C4-2B (cell line): ENCODE results near the gene PRKAR2A.

Experiments
- ZFX ChIP-seq: fragments of 450-650 bp; IDR thresholded peaks from 2 replicates; pipeline ENCODE4 v1.6.1; 2017
- TF ChIP-seq, protein P1 (sequence below): fragments of 450-650 bp; conservative IDR thresholded peaks from 2 replicates; pipeline ENCODE4 v1.5.1; 2017; ENCODE audit warnings: mild to moderate bottlenecking

DNA sequence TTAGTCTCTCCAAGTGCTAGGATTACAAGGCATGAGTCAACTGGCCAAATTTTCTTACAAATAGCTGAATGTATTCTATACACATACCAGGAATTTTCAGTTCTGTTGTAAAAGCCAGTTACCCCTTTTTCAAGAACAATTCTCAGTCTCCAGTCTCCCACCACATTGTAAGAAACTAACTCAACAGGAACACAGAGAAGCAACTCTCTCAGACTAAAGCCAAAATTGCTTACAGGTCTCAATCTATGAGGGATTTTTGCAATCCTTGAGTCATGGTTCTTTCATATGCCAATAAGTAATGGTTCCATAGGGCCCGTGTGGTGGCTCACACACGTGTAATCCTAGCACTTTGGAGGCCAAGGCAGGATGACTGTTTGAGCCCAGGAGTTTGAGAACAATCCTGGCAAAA lies 139.2 kb downstream of the PRKAR2A start:
- TF ChIP-seq, protein P1, sequence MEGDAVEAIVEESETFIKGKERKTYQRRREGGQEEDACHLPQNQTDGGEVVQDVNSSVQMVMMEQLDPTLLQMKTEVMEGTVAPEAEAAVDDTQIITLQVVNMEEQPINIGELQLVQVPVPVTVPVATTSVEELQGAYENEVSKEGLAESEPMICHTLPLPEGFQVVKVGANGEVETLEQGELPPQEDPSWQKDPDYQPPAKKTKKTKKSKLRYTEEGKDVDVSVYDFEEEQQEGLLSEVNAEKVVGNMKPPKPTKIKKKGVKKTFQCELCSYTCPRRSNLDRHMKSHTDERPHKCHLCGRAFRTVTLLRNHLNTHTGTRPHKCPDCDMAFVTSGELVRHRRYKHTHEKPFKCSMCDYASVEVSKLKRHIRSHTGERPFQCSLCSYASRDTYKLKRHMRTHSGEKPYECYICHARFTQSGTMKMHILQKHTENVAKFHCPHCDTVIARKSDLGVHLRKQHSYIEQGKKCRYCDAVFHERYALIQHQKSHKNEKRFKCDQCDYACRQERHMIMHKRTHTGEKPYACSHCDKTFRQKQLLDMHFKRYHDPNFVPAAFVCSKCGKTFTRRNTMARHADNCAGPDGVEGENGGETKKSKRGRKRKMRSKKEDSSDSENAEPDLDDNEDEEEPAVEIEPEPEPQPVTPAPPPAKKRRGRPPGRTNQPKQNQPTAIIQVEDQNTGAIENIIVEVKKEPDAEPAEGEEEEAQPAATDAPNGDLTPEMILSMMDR: no peak
- no peak for TF ChIP-seq ZFX
